Neural cell (in vitro differentiated cells): ENCODE data around the gene SLITRK1. TPM values are rescaled to one million over a fixed set of nuclear protein-coding genes. Genes with fewer than 3 reads are reported as not detected.

Experiments
- H2AFZ ChIP-seq: fragments of 200-600, 300-800 bp; sonication (generic), shearing (Covaris generic); 2 replicates; pipeline ENCODE4 v1.6.0; 2014; ENCODE audit warnings: low read depth, mild to moderate bottlenecking, antibody characterized with exemption, low read length, moderate library complexity
- H3F3A ChIP-seq: fragments of 200-600 bp; shearing (Covaris generic); 2 replicates; pipeline ENCODE4 v1.6.1; 2016; ENCODE audit warnings: mild to moderate bottlenecking, moderate library complexity, mixed read lengths, antibody characterized with exemption, low read length; ENCODE audit not compliant: insufficient read depth, poor library complexity, severe bottlenecking
- H3K27ac ChIP-seq: fragments of 200-600, 300-800 bp; sonication (generic), shearing (Covaris generic); 2 replicates; pipeline ENCODE4 v1.5.1; 2014; ENCODE audit warnings: mild to moderate bottlenecking, low read length, moderate library complexity
- H3K27me3 ChIP-seq: fragments of 300-800, 200-600 bp; sonication (generic), shearing (Covaris generic); 2 replicates; pipeline ENCODE4 v1.6.0; 2014; ENCODE audit warnings: mild to moderate bottlenecking, low read depth, low read length, moderate library complexity; ENCODE audit not compliant: insufficient read depth
- H3K36me3 ChIP-seq: fragments of 300-800, 200-600 bp; sonication (generic), shearing (Covaris generic); 2 replicates; pipeline ENCODE4 v1.5.1; 2014; ENCODE audit warnings: mild to moderate bottlenecking, antibody characterized with exemption, low read length, moderate library complexity; ENCODE audit not compliant: insufficient read depth
- H3K4me2 ChIP-seq: fragments of 300-800, 200-600 bp; sonication (generic), shearing (Covaris generic); 2 replicates; pipeline ENCODE4 v1.6.0; 2014; ENCODE audit warnings: mild to moderate bottlenecking, low read length
- H3K4me3 ChIP-seq: fragments of 300-800, 200-600 bp; sonication (generic), shearing (Covaris generic); 2 replicates; pipeline ENCODE4 v1.5.1; 2014; ENCODE audit warnings: mild to moderate bottlenecking, low read length, moderate library complexity
- H3K79me2 ChIP-seq: fragments of 200-600 bp; shearing (Covaris generic); replicated peaks from 2 replicates; pipeline ENCODE4 v1.6.0; 2014; ENCODE audit warnings: mild to moderate bottlenecking, low read length, moderate library complexity; ENCODE audit not compliant: insufficient read depth
- H3K9ac ChIP-seq: fragments of 300-800, 200-600 bp; sonication (generic), shearing (Covaris generic); 2 replicates; pipeline ENCODE4 v1.6.1; 2016; ENCODE audit warnings: mild to moderate bottlenecking, low read length, mixed read lengths
- H3K9me2 ChIP-seq: fragments of 200-600 bp; shearing (Covaris generic); 2 replicates; pipeline ENCODE4 v1.6.1; 2016; ENCODE audit warnings: mild to moderate bottlenecking, low read length, mixed read lengths; ENCODE audit not compliant: insufficient read depth
- H3K9me3 ChIP-seq: fragments of 200-600, 300-800 bp; sonication (generic), shearing (Covaris generic); 2 replicates; pipeline ENCODE4 v1.6.1; 2016; ENCODE audit warnings: mild to moderate bottlenecking, mixed run types, low read length, moderate library complexity, mixed read lengths
- H4K20me1 ChIP-seq: fragments of 200-600 bp; shearing (Covaris generic); 2 replicates; pipeline ENCODE4 v1.6.1; 2016; ENCODE audit warnings: mild to moderate bottlenecking, mixed run types; ENCODE audit not compliant: insufficient read depth
- CTCF ChIP-seq: fragments of 450-650 bp; IDR thresholded peaks from 2 replicates; pipeline ENCODE4 v1.5.1; 2014; ENCODE audit warnings: antibody characterized with exemption, mild to moderate bottlenecking, moderate library complexity; ENCODE audit not compliant: poor library complexity, severe bottlenecking
- EP300 ChIP-seq: fragments of 450-650 bp; conservative IDR thresholded peaks from 2 replicates; pipeline ENCODE4 v1.6.1; 2014; ENCODE audit warnings: antibody characterized with exemption, mild to moderate bottlenecking, moderate library complexity; ENCODE audit not compliant: poor library complexity, severe bottlenecking
- EZH2 ChIP-seq: fragments of 200-600, 300-800 bp; shearing (Covaris generic), sonication (generic); IDR thresholded peaks from 2 replicates; pipeline ENCODE4 v1.6.1; 2014; ENCODE audit warnings: antibody characterized with exemption, low read length, borderline replicate concordance, mild to moderate bottlenecking; ENCODE audit not compliant: insufficient read depth, poor library complexity, severe bottlenecking
- MXI1 ChIP-seq: fragments of 450-650 bp; conservative IDR thresholded peaks from 2 replicates; pipeline ENCODE4 v1.6.1; 2014; ENCODE audit warnings: antibody characterized with exemption, mild to moderate bottlenecking; ENCODE audit not compliant: poor library complexity, severe bottlenecking
- POLR2AphosphoS5 ChIP-seq: IDR thresholded peaks from 2 replicates; pipeline ENCODE4 v1.6.1; 2012
- RAD21 ChIP-seq: fragments of 450-650 bp; conservative IDR thresholded peaks from 2 replicates; pipeline ENCODE4 v1.6.1; 2014; ENCODE audit warnings: antibody characterized with exemption, mild to moderate bottlenecking, moderate library complexity
- REST ChIP-seq: IDR thresholded peaks from 2 replicates; pipeline ENCODE4 v1.6.1; 2012; ENCODE audit warnings: borderline replicate concordance
- SMC3 ChIP-seq: fragments of 450-650 bp; conservative IDR thresholded peaks from 2 replicates; pipeline ENCODE4 v1.6.1; 2014; ENCODE audit warnings: antibody characterized with exemption, mild to moderate bottlenecking, moderate library complexity; ENCODE audit not compliant: poor library complexity
- TAF1 ChIP-seq: IDR thresholded peaks from 2 replicates; pipeline ENCODE4 v1.6.1; 2012; ENCODE audit warnings: low read depth
- polyA plus RNA-seq: library from polyadenylated mRNA; depleted of rRNA; stranded (reverse); fragments of >200 nt; gene quantifications from 2 replicates; pipeline ENCODE4 v1.2.3, GENCODE V29; 2014

Gene SLITRK1
- polyA plus RNA-seq, 1 donor from 2014 or later, result 14.8 TPM

- Histone ChIP-seq H3K79me2 (peaks cover 36% of the 10 kb centered on the region), H3K9ac (no peak overlapping the region), H3F3A (no peaks in the 10 kb centered on the region), H2AFZ (no peak overlapping the region), H3K27me3 (no peaks in the 10 kb centered on the region), H3K36me3 (no peaks in the 10 kb centered on the region), H3K4me2 (no peak overlapping the region), H3K9me2 (no peaks in the 10 kb centered on the region), H4K20me1 (no peaks in the 10 kb centered on the region), H3K27ac (no peak overlapping the region), H3K9me3 (no peaks in the 10 kb centered on the region), H3K4me3 (no peak overlapping the region)
- TF ChIP-seq EZH2, result no peak
- no peak for TF ChIP-seq CTCF
- TF ChIP-seq EP300, result no peak
- no peak for TF ChIP-seq POLR2AphosphoS5
- TF ChIP-seq RAD21, result no peak
- TF ChIP-seq MXI1, result no peak
- TF ChIP-seq SMC3, result no peak
- no peak for TF ChIP-seq REST
- TF ChIP-seq TAF1, result no peak
These were observed 16.8 kb downstream of the SLITRK1 start for GRCh38 chr13:83865161-83866137.

GRCh38 chr13:83853771-83854170 is 28.5 kb downstream of the SLITRK1 start:
- Histone ChIP-seq H3K9ac (no peak overlapping the region), H3K4me2 (no peak overlapping the region), H3K36me3 (no peaks in the 10 kb centered on the region), H3K27me3 (no peaks in the 10 kb centered on the region), H2AFZ (no peak overlapping the region), H3K79me2 (no peaks in the 10 kb centered on the region), H3K4me3 (no peak overlapping the region), H4K20me1 (no peaks in the 10 kb centered on the region), H3F3A (no peaks in the 10 kb centered on the region), H3K9me3 (no peaks in the 10 kb centered on the region), H3K9me2 (no peaks in the 10 kb centered on the region), H3K27ac (no peak overlapping the region)
- TF ChIP-seq REST (no peak), TAF1 (no peak), EP300 (no peak), RAD21 (no peak), MXI1 (no peak), SMC3 (no peak), CTCF (no peak), POLR2AphosphoS5 (no peak), EZH2 (no peak)
